Hepatocyte (in vitro differentiated cells): ENCODE data around the gene CDC45. TPM values are rescaled to one million over a fixed set of nuclear protein-coding genes. Genes with fewer than 3 reads are reported as not detected.

Experiments used
- DNase-seq: peaks from one replicate; pipeline ENCODE4 v3.0.0-alpha.2; 2016; ENCODE audit warnings: low spot score
- H2AFZ ChIP-seq: fragments of 200-600 bp; sonication (generic); 2 replicates; pipeline ENCODE4 v1.6.0; 2016; ENCODE audit warnings: antibody characterized with exemption, mild to moderate bottlenecking
- H3K27ac ChIP-seq: fragments of 200-600 bp; sonication (generic); 2 replicates; pipeline ENCODE4 v1.5.1; 2016; ENCODE audit warnings: mild to moderate bottlenecking
- H3K27me3 ChIP-seq: fragments of 200-600 bp; sonication (generic); 2 replicates; pipeline ENCODE4 v1.6.1; 2016
- H3K36me3 ChIP-seq: fragments of 200-600 bp; sonication (generic); replicated peaks from 2 replicates; pipeline ENCODE4 v1.5.1; 2016; ENCODE audit warnings: low read depth; ENCODE audit not compliant: insufficient read depth
- H3K4me1 ChIP-seq: fragments of 200-600 bp; sonication (generic); 2 replicates; pipeline ENCODE4 v1.5.1; 2016; ENCODE audit warnings: mild to moderate bottlenecking, moderate library complexity; ENCODE audit not compliant: insufficient read depth
- H3K4me2 ChIP-seq: fragments of 200-600 bp; sonication (generic); 2 replicates; pipeline ENCODE4 v1.6.0; 2016
- H3K4me3 ChIP-seq: fragments of 200-600 bp; sonication (generic); 2 replicates; pipeline ENCODE4 v1.5.1; 2016; ENCODE audit warnings: mild to moderate bottlenecking
- H3K79me2 ChIP-seq: fragments of 200-600 bp; sonication (generic); 2 replicates; pipeline ENCODE4 v1.6.0; 2017; ENCODE audit warnings: mild to moderate bottlenecking
- H3K9me2 ChIP-seq: fragments of 200-600 bp; sonication (generic); replicated peaks from 2 replicates; pipeline ENCODE4 v1.6.0; 2017; ENCODE audit warnings: mild to moderate bottlenecking; ENCODE audit not compliant: insufficient read depth
- H3K9me3 ChIP-seq: fragments of 200-600 bp; sonication (generic); 2 replicates; pipeline ENCODE4 v1.5.1; 2016; ENCODE audit warnings: low read depth, mild to moderate bottlenecking
- H4K20me1 ChIP-seq: fragments of 200-600 bp; sonication (generic); 2 replicates; pipeline ENCODE4 v1.6.0; 2016; ENCODE audit warnings: mild to moderate bottlenecking; ENCODE audit not compliant: insufficient read depth, poor library complexity, severe bottlenecking
- EZH2 ChIP-seq: fragments of 200-600 bp; sonication (generic); IDR thresholded peaks from 2 replicates; pipeline ENCODE4 v1.6.1; 2016; ENCODE audit warnings: antibody characterized with exemption, mild to moderate bottlenecking, borderline replicate concordance
- EZH2phosphoT487 ChIP-seq: fragments of 200-600 bp; sonication (generic); IDR thresholded peaks from one replicate; pipeline ENCODE4 v1.6.1; 2018; ENCODE audit warnings: antibody characterized with exemption, mild to moderate bottlenecking, low read depth, moderate library complexity; ENCODE audit not compliant: unreplicated experiment, severe bottlenecking
- WGBS: methylation state at CpG from one replicate; pipeline ENCODE4 v1.1.6; 2016; ENCODE audit warnings: low lambda C conversion rate; ENCODE audit errors: missing lambda C conversion rate; 5-methylcytosine and 5-hydroxymethylcytosine counted together
- polyA plus RNA-seq: library from polyadenylated mRNA; unstranded; fragments of >200 nt; fragmentation: Nextera tagmentation; extraction: Ambion mirVana; gene quantifications from 2 replicates; pipeline ENCODE4 v1.2.1, GENCODE V29; 2016
- total RNA-seq: library from RNA; depleted of rRNA; stranded (reverse); fragments of >200 nt; gene quantifications from 2 replicates; pipeline ENCODE4 v1.2.3, GENCODE V29; 2014
- TF ChIP-seq, protein P1 (sequence below): fragments of 200-600 bp; sonication (generic); IDR thresholded peaks from 2 replicates; pipeline ENCODE4 v1.5.1; 2016; ENCODE audit warnings: antibody characterized with exemption, mild to moderate bottlenecking; ENCODE audit not compliant: poor library complexity

Gene CDC45
- total and polyA plus RNA-seq, 2 experiments from 2014 or later = 3.5 to 6.5 TPM

DNA sequence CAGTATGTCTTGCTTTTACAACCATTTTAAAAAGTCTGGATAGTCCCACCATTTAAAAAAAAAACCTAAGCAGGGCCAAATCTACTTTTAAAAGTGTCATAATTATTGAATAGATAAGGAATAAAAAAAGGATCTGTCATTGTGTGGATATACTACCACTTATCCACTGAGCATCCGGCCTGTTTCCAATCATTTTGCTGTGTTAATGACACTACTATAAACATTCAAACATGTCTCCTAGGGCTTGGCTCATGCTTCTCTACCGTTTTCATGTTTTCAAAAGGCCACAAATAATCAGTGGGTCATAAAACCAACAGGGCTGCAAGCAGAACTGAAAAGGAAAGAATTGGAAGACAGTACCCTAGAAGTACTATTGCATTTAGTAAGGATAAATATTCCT lies 19.7 kb upstream of the CDC45 start:
- H3K36me3 ChIP-seq = no peaks in the 10 kb centered on the region
- 72% methylated on average over 2 of the region's 2 CpGs for WGBS
- H3K4me1 ChIP-seq = no peaks in the 10 kb centered on the region
- no peak overlapping the region for H3K4me3 ChIP-seq
- H3K27ac ChIP-seq = no peak overlapping the region
- no peaks in the 10 kb centered on the region for H3K27me3 ChIP-seq
- no peak for DNase-seq
- H2AFZ ChIP-seq = no peak overlapping the region
- no peaks in the 10 kb centered on the region for H4K20me1 ChIP-seq
- TF ChIP-seq EZH2 (no peak), EZH2phosphoT487 (no peak)
- TF ChIP-seq, protein P1, sequence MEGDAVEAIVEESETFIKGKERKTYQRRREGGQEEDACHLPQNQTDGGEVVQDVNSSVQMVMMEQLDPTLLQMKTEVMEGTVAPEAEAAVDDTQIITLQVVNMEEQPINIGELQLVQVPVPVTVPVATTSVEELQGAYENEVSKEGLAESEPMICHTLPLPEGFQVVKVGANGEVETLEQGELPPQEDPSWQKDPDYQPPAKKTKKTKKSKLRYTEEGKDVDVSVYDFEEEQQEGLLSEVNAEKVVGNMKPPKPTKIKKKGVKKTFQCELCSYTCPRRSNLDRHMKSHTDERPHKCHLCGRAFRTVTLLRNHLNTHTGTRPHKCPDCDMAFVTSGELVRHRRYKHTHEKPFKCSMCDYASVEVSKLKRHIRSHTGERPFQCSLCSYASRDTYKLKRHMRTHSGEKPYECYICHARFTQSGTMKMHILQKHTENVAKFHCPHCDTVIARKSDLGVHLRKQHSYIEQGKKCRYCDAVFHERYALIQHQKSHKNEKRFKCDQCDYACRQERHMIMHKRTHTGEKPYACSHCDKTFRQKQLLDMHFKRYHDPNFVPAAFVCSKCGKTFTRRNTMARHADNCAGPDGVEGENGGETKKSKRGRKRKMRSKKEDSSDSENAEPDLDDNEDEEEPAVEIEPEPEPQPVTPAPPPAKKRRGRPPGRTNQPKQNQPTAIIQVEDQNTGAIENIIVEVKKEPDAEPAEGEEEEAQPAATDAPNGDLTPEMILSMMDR = no peak
- H3K9me2 ChIP-seq = no peaks in the 10 kb centered on the region
- no peak overlapping the region for H3K4me2 ChIP-seq
- H3K9me3 ChIP-seq = no peaks in the 10 kb centered on the region
- H3K79me2 ChIP-seq = no peaks in the 10 kb centered on the region

DNA sequence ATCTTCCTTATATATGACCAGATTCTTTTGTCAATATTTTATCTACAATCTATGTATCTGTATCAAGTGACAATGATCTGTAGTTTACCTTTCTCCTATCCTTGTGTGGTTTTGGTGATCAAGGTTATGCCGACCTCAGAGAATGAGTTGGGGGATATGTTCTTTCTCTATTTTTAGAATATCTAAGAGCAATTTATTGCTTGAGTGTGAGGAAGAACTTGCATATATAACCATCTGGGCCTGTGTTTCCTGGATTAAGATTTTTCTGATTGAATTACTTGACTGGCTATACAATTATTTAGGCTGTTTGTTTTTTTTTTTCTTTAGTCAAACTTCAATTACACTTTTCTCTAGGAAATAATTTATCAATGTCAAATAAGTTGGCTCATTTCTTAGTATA lies 18.2 kb upstream of the CDC45 start:
- Histone ChIP-seq H3K4me3 (no peak overlapping the region), H3K4me1 (no peaks in the 10 kb centered on the region), H3K4me2 (no peak overlapping the region), H3K9me2 (no peaks in the 10 kb centered on the region), H4K20me1 (no peaks in the 10 kb centered on the region), H3K27ac (no peak overlapping the region), H3K36me3 (no peaks in the 10 kb centered on the region), H3K79me2 (no peaks in the 10 kb centered on the region), H3K9me3 (no peaks in the 10 kb centered on the region), H2AFZ (no peak overlapping the region), H3K27me3 (no peaks in the 10 kb centered on the region)
- no peak for DNase-seq
- WGBS = 97% methylated on average over 1 of the region's 1 CpG
- no peak for TF ChIP-seq EZH2phosphoT487
- TF ChIP-seq EZH2 = no peak
- TF ChIP-seq, protein P1 = no peak

DNA sequence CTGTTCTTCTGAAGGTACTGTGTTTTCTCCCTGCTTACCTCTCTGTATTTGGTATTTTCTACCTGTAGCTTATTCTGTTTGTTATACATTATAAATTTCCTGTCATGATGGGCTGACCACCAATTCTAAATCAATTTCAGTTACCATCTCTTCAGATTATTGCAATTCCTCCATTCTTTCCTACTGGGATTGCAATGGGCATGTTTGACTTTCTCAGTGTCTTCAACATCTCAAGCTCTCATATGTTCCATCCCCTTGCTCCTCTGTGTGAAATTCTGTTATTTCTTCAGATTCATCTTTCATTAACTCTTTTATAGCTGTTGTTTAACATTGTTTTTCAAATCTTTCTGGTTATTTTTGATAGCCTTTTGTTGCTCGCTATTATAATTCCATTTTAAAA lies 16.7 kb upstream of the CDC45 start:
- DNase-seq = no peak
- no peak for TF ChIP-seq EZH2
- TF ChIP-seq, protein P1 = no peak
- TF ChIP-seq EZH2phosphoT487 = no peak
- no peaks in the 10 kb centered on the region for H3K36me3 ChIP-seq
- H3K9me3 ChIP-seq = no peaks in the 10 kb centered on the region
- no peak overlapping the region for H3K27ac ChIP-seq
- H3K79me2 ChIP-seq = no peaks in the 10 kb centered on the region
- no peak overlapping the region for H3K4me3 ChIP-seq
- no peak overlapping the region for H3K4me2 ChIP-seq
- no peaks in the 10 kb centered on the region for H3K9me2 ChIP-seq
- 100% methylated on average over 1 of the region's 1 CpG for WGBS
- no peaks in the 10 kb centered on the region for H3K4me1 ChIP-seq
- no peak overlapping the region for H2AFZ ChIP-seq
- H4K20me1 ChIP-seq = no peaks in the 10 kb centered on the region
- H3K27me3 ChIP-seq = no peaks in the 10 kb centered on the region
